Activated B cell treated with CpG ODN at 0.5 μM for 24 hours (primary cell): ENCODE results near the gene CCDC171. TPM values are rescaled to one million over a fixed set of nuclear protein-coding genes. Genes with fewer than 3 reads are reported as not detected.

Experiments used
- ATAC-seq: fragments of 200-7000 bp; cut with Tn5 transposase; one replicate; pipeline ENCODE4 v1.10.0; 2021; ENCODE audit warnings: low read depth, mild to moderate bottlenecking, moderate library complexity
- CTCF ChIA-PET: fragments of 350-600 bp; sonication (Branson Sonifier 250); formaldehyde crosslinking; loops from one replicate; lab custom pipeline; 2021; ENCODE audit warnings: antibody characterized with exemption; lab: Charles Lee
- POLR2A ChIA-PET: fragments of 350-600 bp; sonication (Branson Sonifier 250); formaldehyde crosslinking; loops from one replicate; lab custom pipeline; 2021; ENCODE audit warnings: antibody characterized with exemption; lab: Charles Lee
- DNase-seq: peaks from one replicate; pipeline ENCODE4 v3.0.0; 2022
- H3K27ac Mint-ChIP-seq: one replicate; pipeline ENCODE4 v1.8.0; 2020; ENCODE audit warnings: mixed read lengths
- H3K27me3 Mint-ChIP-seq: one replicate; pipeline ENCODE4 v1.8.0; 2021; ENCODE audit warnings: mixed read lengths
- H3K36me3 Mint-ChIP-seq: one replicate; pipeline ENCODE4 v1.8.0; 2021; ENCODE audit warnings: low read depth, mixed read lengths
- H3K4me1 Mint-ChIP-seq: one replicate; pipeline ENCODE4 v1.8.0; 2021; ENCODE audit warnings: mixed read lengths
- H3K4me3 Mint-ChIP-seq: one replicate; pipeline ENCODE4 v1.8.0; 2020; ENCODE audit warnings: mild to moderate bottlenecking, mixed read lengths
- H3K9me3 Mint-ChIP-seq: one replicate; pipeline ENCODE4 v1.8.0; 2020; ENCODE audit warnings: mixed read lengths
- intact Hi-C: fragments of 100-400 bp; cut with micrococcal nuclease; formaldehyde crosslinking; loops from one replicate; pipeline ENCODE4 v1.15.1; 2024
- total RNA-seq: library from RNA; stranded (reverse); gene quantifications from 2 replicates; pipeline ENCODE4 v1.2.3, GENCODE V29; 2022
- TF ChIP-seq, protein P1 (sequence below): fragments of 200-600 bp; IDR thresholded peaks from one replicate; pipeline ENCODE4 v1.8.0; 2022; ENCODE audit warnings: antibody characterized with exemption, mild to moderate bottlenecking

The CCDC171 gene
- total RNA-seq, 1 donor from 2014 or later = 3.6 TPM

DNA sequence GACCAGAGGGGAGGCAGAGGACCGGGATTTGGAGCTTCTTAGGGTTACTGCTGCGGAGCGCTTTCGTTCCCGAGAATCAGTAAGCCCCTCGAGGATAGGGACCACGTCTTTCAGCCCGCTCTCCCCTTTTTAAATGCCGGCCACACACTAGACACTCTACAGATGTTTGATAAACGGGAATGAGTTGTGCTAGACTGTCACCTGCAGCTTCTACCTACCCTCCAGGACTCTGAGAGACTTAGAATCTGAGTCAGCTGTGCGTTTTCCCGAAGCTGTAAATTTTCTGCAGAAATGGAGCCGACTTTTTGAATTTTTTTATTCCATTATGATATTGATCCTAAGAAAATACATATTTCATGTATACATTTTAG, 670 bp downstream of the CCDC171 start:
- ATAC-seq = peak; percentile 10
- intact Hi-C loops = loop anchor here (5.0 kb wide), 1 partner anchor 246 kb away; the partner anchor contains the start of gene TTC39B

DNA sequence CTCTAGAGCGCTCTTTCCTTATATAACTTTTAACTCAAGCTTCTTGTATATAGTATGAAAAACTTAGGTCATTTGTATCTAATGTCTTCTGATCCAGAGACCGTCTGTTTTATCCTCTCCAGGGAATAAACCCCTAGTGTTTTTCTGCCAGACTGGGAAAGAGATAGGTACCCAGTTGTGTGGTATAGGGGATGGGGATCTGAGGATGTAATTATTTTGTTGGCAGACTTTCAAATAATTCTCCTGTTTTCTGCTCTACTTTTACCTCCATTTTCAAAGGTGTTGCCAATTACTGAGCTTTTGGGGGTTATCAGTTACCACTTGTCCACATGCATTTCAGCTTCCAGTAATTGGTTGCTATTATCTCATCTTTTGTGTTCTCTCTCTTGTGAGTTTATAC, 17.9 kb downstream of the CCDC171 start:
- H3K27ac Mint-ChIP-seq = no peak overlapping the region
- intact Hi-C loops = no loop called here
- no peak overlapping the region for H3K4me3 Mint-ChIP-seq
- H3K4me1 Mint-ChIP-seq = no peaks in the 10 kb centered on the region
- CTCF ChIA-PET = no interaction called here
- ATAC-seq (no peak), DNase-seq (no peak)
- TF ChIP-seq, protein P1, sequence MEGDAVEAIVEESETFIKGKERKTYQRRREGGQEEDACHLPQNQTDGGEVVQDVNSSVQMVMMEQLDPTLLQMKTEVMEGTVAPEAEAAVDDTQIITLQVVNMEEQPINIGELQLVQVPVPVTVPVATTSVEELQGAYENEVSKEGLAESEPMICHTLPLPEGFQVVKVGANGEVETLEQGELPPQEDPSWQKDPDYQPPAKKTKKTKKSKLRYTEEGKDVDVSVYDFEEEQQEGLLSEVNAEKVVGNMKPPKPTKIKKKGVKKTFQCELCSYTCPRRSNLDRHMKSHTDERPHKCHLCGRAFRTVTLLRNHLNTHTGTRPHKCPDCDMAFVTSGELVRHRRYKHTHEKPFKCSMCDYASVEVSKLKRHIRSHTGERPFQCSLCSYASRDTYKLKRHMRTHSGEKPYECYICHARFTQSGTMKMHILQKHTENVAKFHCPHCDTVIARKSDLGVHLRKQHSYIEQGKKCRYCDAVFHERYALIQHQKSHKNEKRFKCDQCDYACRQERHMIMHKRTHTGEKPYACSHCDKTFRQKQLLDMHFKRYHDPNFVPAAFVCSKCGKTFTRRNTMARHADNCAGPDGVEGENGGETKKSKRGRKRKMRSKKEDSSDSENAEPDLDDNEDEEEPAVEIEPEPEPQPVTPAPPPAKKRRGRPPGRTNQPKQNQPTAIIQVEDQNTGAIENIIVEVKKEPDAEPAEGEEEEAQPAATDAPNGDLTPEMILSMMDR = no peak
- no peaks in the 10 kb centered on the region for H3K36me3 Mint-ChIP-seq
- POLR2A ChIA-PET = no interaction called here
- no peaks in the 10 kb centered on the region for H3K9me3 Mint-ChIP-seq
- H3K27me3 Mint-ChIP-seq = no peaks in the 10 kb centered on the region

More for the DNA sequence above, 670 bp downstream of the CCDC171 start:
- Mint-ChIP-seq H3K9me3 (no peaks in the 10 kb centered on the region), H3K4me3 (peak overlapping the region; percentile 96), H3K4me1 (peaks cover 19% of the 10 kb centered on the region), H3K27ac (no peak overlapping the region), H3K27me3 (no peaks in the 10 kb centered on the region), H3K36me3 (peaks cover 8% of the 10 kb centered on the region)
- TF ChIP-seq, protein P1 = no peak
- CTCF ChIA-PET = interaction anchor here (0.7 to 1.6 kb wide), 3 partner anchors 42 to 53 kb away, joined by 3 to 8 read pairs (median 6); partner anchors contain the start of gene PSIP1
- POLR2A ChIA-PET = interaction anchor here (0.9 to 2.3 kb wide), 4 partner anchors 16 to 71 kb away, joined by 3 to 36 read pairs (median 4); partner anchors contain the start of gene PSIP1
- no peak for DNase-seq

DNA sequence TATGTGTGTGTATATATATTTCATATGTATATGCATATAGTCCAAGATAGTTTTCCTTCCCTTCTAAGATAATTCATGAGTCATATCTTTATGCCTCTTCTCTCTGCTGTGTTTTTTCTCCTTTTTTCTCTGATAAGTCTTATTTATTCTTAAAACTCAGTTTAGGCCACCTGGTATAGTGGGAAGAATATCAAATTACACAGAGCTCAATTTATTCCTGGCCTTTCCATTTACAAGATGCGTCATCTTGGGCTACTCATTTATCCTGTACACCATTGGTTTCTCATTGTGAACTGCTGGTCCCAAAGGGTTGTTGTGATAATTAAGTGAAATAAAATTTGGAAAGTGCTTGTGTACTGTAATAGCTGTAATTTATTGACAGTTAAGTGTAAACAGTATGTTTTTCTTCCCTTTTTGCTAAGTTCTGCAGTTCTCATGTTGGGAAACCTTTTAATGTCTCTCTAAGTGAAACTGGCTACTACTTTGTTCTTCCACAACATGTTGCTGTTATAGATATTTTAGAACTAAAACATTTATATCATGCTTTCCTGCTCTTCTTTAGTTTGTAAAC, 19.4 kb downstream of the CCDC171 start:
- DNase-seq (no peak), ATAC-seq (no peak)
- no peaks in the 10 kb centered on the region for H3K36me3 Mint-ChIP-seq
- ChIA-PET POLR2A (no interaction called here), CTCF (no interaction called here)
- intact Hi-C loops = no loop called here
- no peaks in the 10 kb centered on the region for H3K9me3 Mint-ChIP-seq
- H3K27ac Mint-ChIP-seq = no peak overlapping the region
- H3K4me3 Mint-ChIP-seq = no peak overlapping the region
- H3K27me3 Mint-ChIP-seq = no peaks in the 10 kb centered on the region
- TF ChIP-seq, protein P1 = no peak
- H3K4me1 Mint-ChIP-seq = no peaks in the 10 kb centered on the region

DNA sequence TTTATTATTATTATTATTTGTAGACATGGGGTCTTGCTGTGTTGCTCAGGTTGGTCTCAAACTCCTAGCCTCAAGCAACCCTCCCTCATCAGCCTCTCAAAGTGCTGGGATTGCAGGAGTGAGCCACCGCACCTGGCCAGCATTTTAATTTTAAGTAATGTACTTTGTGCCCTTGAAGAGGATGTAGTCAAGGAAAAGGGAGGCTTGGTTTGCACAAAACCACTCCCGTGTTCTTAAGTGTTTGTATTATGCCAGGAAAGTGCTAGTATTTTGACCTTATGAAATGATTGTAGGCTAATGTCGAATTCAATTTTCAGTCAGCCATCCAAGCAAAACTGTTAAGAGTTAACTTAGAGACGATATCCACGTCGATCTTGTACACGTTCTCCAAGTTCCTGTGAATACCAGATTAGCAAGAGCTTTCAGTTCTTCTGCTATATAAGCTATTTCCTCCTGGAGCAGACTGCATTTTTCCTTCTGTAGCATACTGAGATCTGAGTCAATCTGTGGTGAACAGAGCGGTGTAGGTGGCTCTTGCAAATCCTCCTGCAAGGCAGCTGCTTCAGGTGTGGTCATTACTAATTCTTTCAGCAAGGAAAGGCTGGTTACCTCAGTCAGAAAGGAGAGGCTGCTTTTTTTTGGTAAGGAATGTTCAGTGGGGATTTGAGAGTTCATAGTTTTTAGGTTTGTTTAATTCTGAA, 23.7 kb downstream of the CCDC171 start:
- Mint-ChIP-seq H3K4me3 (no peak overlapping the region), H3K36me3 (no peaks in the 10 kb centered on the region), H3K9me3 (no peaks in the 10 kb centered on the region), H3K4me1 (no peaks in the 10 kb centered on the region), H3K27me3 (no peaks in the 10 kb centered on the region), H3K27ac (no peak overlapping the region)
- no peak for DNase-seq
- ChIA-PET CTCF (no interaction called here), POLR2A (no interaction called here)
- TF ChIP-seq, protein P1 = no peak
- ATAC-seq = no peak
- intact Hi-C loops = no loop called here

DNA sequence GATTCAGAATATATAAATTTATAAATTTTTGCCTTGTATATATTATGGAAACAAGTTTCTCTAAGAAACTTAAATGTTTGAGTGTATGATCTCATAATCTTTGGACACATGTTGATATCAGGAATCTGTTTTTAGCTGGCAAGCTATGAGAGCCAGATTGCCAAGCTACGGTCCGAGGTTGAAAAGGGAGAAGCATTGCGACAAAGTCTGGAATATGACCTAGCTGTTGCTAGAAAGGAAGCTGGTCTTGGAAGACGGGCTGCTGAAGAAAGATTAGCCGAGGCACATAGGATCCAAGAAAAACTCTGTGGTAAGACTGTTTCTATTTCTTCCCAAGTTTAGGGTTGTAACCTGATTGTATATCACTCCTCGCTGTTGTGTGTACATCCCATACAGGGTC, 25.9 kb downstream of the CCDC171 start:
- H3K27me3 Mint-ChIP-seq = no peaks in the 10 kb centered on the region
- ChIA-PET POLR2A (no interaction called here), CTCF (interaction anchor here (0.5 kb wide), 1 partner anchor 366 kb away, joined by 3 read pairs; no protein-coding TSS in a partner anchor)
- H3K4me1 Mint-ChIP-seq = no peaks in the 10 kb centered on the region
- no peak overlapping the region for H3K27ac Mint-ChIP-seq
- no peak overlapping the region for H3K4me3 Mint-ChIP-seq
- peaks cover 2% of the 10 kb centered on the region for H3K9me3 Mint-ChIP-seq
- DNase-seq (no peak), ATAC-seq (no peak)
- TF ChIP-seq, protein P1 = no peak
- intact Hi-C loops = no loop called here
- no peaks in the 10 kb centered on the region for H3K36me3 Mint-ChIP-seq
